CD4-positive, alpha-beta T cell treated with Interleukin-6 at 100 ng/mL for 8 hours (primary cell): ENCODE data around the gene RBM26.
A peak's percentile ranks its signal among the peaks of the same experiment; 100 is the strongest.

Source experiments
- DNase-seq: peaks from one replicate; pipeline ENCODE4 v3.0.0-alpha.2; 2020; ENCODE audit warnings: mixed read lengths, low spot score

RBM26 gene

DNA sequence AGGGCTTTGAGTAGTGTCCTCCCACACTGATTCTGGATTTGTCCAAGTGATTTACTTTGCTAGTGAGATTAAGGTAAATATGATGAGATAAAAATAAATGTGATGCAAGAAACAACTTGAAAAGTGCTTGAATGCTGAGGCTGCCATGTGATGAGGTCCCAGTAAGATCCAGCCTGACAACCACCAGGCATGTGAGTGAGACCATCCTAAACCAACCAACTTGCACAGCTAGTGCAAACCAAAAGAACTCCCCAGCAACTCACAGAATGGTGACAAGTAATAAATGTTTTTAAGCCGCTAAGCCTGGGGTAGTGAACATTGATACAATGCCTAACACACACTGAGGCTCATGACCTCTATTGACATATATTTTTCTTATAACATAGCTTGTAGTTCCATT, 13.3 kb upstream of the RBM26 start:
- DNase-seq = no peak

DNA sequence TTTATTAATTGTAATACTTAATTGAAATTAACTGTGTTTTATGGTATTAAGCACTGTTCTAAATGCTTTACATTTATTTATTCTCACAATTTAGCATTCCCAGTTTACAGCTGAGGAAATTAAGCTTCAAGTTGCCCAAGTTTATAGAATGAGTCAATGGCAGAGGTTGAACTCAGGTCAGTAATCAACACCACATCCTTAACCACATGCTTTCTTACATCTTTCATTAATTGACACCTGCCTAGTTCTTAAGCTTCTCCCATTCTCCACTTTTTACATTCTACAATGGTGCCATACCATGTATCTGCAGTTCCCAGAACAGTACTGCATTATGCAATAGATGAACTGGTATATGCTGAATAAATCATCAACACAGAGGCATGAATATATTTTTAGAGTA, 11.7 kb upstream of the RBM26 start:
- no peak for DNase-seq

DNA sequence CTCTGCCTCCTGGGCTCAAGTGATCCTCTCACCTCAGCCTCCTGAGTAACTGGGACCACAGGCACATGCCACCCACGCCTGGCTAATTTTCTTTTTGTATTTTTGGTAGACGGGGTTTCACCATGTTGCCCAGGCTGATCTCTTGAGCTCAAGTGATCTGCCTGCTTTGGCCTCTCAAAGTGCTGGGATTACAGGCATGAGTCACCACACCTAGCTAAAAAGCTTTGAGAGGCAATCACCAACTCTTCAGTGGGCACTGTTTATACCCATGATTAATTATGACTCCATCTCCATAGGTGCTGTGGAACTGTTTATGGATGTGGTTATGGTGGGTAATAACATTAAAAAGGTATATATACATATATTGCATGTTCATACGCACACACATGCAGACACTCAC, 7.5 kb upstream of the RBM26 start:
- DNase-seq = no peak

DNA sequence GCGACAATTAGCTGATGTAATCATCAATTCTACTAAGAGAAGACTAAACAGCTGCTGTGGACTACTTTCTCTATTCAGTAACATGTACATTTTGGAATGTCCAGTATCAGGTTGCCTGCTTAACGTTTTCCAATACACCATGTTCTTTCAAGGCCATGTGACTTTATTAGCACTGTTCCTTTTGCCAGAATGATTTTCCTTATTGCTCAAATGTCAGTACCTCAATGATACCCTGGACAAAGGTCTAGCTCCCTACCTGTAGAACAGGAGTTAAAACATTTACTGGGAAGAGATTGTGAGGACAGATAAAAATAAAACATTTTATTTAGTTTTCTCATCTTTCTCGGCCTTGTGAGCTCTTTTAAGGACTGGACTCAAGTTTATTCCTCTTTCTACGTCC, 3.8 kb upstream of the RBM26 start:
- DNase-seq = no peak

DNA sequence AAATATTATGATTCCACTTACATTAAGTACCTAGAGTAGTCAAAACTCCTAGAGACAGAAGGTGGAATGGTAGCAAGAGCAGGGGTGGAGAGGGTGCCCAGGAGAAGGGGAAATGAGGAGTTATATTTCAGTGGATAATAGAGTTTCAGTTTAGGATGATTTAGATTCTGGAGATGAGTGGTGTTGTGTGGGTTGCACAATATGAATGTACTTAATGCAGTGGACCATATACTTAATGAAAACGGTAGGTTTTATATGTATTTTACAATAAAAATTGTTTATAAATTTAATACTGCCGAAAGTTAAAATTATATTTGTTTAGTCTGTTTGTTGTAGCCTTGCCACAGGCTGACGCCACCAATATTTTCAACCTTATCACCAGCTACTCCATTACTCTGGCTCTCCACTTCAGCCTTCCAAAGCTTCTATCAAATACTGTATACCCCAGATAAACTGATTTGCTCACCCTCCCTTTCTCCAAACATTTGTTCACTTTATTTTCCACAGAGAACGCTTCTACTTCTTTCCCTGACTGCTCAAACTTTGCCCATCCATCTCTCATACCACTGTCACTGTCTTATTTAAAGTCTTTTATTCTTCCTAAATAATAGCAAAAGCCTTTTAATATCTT, 1.4 kb upstream of the RBM26 start:
- no peak for DNase-seq

DNA sequence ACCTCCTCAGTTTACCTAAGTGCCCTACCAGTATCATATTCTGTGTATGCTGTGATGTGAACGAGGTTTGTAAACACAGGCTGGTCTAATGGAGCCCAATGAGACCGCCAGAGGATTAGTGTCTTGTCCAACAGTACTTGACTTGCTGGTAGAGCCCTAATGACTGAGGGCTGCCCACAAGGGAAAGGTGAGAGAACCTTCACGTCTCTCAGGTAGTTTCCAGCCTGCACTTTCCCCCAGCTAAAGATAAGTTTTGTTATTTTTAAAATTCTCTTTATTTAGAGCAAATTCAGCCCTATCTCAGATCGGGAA, 498 bp upstream of the RBM26 start:
- DNase-seq = no peak

DNA sequence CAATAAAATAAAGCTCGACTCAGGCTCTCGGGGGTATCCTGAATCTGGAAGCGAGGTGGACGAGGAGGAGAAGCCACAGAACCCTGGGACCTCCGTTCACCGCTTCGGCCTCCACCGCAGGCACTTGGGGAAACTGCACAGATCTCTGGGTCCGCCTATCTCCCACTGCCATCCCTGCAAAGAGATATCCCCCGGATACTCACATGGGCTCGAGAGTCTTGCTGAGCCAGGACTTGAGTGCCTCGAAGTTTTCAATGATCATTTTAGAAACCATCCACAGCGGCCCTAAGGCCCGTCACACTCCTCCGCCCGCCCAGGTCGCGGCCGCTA, 589 bp downstream of the RBM26 start:
- DNase-seq = no peak

DNA sequence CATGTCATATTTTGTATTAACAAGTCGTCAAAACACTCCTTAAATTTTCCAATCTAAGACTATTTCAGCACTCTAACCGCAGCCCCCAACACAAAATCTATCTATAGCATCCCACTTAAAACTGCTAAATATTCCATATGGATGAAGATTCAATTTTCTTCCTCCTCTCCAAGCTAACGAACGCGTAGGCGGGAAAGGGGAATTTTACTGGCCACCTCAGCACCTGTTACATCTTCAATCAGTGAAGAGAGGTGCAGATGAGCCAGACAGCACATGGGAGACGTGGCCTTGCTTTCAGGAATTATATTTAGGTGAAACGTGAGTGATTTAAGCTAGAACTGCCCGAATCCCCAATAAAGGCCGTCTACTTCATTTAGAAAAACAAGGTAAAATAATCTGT, 1.1 kb downstream of the RBM26 start:
- no peak for DNase-seq

DNA sequence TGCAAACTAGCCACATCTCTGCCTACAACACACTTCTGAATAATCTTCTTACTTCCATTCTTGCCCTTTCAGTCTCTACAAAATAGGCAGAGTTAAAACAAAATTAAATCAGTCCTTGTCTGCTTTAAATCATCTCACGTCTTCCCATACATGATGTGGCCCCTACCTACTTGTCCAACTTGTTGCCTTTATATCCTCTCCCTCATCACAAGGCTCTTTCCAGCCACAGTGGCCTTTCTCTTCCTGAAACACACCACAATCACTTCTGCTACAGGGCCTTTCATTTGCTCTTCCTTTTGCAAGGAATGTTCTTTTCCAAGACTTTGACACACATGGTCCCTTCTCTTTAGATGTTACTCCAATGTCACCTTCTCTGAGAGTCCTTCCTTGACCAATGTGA, 1.7 kb downstream of the RBM26 start:
- no peak for DNase-seq

DNA sequence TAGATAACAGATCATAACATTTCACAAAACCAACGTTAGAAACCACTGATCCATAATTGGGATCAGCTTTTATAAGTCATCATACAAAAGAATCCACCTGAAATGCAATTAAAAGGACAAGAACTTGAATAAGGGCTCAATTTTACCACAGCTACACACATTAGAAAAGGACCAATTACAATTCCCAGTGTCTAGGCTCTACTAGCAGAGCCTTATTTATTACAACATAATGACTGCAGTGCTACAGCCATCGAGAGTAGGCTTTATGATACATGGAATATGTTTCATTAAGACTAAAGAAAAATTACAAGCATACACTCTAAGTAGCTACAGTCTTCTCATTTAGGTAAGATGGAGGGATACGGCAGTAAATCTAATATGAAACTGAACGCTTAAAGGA, 2.9 kb downstream of the RBM26 start:
- DNase-seq = no peak

DNA sequence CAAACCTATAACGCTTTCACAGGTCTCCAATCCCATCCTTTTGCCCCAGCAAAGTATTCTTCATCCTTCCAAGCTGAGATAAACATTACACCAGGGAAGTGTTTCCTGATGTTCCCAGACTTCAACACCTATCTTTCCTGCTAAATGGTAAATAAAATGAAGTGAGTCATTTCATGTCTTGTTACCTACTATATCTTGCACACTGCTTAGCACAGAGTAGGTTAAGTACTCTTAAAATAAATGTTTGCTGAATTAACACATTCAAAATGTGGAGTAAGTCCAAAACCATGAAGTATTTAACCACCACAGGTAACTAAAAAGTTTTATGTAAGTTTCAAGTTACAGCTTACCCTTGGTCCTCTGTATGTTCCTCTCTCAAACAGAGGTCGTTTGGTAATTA, 3.4 kb downstream of the RBM26 start:
- DNase-seq = no peak

DNA sequence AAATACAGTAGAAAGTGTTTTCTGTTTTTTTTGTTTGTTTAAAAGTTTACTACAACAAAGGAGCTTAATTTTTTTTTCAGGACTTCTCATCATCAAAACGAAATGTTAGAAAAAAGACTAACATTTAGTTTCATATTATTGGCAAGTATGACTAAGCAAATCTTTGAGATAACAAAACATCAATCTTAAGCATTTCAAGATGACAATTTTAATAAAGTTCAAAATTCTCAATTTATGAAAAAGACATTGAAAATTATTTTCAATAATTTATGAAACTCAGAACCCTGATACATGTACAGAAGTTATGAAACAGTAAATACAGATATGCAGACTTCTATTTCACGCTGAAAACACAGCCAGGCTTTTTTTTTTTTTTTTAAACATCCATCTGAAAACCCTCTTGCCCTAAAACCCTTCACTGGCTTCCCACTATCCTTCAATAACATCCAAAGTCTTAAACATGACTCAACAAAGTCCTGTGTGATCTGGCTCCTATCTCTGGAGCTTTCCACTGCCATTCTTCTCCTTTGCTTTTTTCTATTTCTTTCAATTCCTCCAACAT, 3.9 kb downstream of the RBM26 start:
- no peak for DNase-seq

DNA sequence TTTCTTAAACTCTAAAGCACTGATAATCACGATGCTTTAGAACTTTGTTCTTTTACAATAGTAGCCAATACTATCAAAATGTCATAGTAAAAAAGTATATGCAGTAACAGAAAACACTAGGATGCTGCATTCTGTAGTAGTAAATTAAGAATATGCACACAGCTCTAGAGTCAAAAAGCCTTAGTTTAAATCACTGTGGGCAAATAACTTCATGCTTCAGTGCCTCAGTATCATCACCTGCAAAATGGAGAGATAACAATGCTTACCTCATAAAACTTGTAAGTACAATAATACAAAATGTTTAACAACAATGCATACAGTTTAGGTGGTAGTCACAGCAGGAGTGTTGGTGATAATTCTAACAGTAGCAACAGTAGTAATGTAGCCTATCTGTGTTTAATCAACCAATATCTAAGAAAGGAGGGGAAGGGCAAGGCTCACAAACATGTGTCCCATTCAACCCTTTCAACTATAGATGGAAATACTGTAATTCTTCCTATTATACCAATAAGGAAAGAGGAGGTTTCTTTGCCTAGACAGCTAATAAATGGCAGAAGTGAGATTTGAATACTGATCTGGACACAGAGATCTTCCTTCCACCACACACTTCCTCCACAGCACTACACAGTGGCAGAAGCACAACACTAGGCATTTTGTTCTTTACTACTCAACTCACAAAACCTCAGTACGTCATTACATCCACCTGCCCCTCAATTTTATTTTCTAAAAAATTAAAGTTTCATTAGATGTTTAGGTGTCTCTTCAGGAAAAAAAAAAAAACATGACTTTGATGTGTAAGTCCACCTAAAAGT, 4.6 kb downstream of the RBM26 start:
- DNase-seq = no peak

DNA sequence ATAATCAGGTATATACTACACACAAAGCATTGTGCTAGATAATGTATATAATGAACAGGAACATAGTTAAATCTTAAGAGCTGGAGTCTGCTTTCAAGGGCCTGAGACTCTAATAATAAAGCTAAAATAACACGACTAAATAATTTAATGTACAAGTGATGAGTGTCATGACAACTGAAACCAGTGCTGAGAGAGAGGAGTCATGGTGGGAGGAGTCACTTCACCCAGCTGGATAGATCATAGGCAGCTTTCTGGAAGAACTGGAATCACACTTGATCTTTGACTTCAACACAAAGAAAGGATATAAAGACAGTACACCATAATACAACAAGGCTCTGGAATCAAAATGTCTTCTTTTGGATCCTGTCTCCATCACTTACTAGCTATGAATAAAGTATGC, 7.1 kb downstream of the RBM26 start:
- no peak for DNase-seq

DNA sequence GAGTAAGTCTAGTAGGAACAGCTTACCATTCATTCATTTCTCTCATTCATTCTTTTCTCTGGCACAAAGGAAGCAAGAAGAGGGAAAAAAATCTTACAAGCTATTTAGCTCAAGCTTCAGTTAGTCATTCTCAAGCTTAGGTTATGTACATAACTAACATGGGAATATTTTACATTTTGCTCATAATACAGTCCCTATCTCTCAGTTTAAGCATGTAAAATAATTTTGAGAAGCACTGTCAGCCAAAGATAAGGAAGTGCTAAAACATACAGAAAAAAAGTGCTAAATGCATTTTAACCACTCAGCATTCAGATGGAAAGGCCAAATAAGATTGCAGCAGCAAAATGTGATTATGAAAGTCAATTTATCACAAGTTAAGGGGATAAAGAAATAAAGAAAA, 7.9 kb downstream of the RBM26 start:
- no peak for DNase-seq

DNA sequence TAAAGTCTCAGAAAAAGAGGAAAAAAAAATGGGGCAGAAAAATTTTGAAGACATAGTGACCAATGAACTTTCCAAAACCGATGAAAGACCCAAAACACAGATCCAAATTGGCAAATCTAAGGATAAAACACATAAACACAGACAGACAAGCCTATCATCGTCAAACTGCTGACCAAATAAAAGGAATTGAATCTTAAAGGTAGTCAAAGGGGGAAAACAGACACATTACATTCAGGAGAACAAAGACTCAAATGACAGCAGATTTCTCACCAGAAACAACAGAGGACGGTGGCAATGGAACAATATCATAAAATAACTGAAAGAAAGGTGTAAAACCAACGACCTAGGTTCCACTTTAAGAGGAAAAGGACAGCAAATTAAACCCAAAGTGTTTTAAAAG, 10.2 kb downstream of the RBM26 start:
- DNase-seq = no peak

DNA sequence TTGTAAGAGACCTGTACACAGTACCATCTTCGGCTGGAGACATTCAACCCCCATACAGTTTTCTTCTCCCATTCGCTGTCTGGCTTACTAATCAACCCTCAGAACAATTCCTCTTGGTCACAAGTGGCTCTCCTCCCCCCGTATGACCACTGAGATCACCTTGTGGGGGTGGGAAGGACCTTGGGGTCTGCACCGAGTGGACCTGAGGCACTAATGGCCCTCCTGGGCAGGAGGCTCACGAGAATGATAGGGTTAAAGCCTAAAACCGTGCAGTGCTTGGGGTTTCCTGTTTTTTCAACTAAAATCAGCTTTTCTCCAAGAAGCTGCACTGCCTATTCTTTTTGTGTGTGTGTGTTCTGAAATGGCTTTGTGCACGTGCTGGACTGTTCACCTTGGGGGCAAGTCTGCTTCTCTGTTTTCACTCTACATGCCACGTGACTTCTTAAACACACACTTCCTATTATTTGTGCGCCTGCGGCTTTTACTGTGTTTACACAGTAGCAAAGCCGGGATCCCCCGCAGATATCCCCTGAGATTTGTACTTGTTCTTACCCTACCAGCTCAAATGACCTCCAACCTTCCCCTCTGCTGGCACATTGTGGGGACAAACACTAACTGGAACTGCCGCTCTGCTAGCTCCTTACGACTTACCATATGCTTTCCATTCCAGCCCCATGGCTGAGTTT, 12.3 kb downstream of the RBM26 start:
- peak; percentile 56 for DNase-seq

DNA sequence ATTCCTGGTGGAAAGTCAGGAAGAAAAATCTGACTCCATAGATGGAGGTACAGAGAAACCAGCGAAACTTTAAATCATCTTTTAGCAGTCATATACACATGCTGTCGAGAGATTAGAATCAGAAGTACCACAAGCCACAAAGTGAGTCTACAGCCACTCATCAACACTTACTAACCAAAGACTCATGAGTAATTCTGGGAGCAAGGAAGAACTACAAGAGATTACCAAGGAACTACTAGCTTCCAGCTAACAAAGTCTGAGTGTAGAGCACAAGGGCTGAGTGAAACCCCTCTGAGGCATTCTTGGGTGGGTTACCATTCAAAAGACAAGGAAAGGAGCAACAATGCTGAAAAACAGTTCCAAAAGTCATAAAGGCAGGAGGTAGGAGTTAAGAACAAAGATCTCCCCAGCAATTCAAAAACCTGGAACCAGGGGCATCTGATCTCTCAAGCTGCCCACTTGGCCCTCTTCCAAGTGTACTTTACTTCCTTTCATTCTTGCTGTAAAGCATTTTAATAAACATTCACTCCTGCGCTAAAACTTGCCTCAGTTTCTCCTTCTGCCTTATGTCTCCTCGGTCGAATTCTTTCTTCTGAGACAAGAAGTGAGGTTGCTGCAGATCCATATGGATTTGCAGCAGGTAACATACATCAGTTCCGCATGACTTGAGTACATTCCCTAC, 13.0 kb downstream of the RBM26 start:
- DNase-seq = peak; percentile 24

DNA sequence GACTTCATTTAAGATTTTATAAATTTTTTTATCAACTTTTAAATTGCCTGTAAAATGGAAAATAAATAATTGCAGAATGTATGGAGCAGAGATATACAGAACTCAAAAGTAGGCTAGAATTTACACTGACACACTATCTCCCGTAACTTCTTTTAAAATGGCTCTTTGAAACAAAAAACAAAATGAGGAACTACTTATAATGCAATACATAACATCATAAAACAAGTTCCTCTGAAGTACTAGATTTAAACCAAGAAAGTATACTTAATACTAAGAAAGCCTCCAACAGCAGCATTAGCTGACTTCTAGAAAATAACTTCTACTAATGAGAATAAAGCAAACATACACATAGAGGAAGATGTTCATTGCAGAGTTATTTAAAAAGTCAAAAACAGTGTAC, 17.0 kb downstream of the RBM26 start:
- DNase-seq = no peak

DNA sequence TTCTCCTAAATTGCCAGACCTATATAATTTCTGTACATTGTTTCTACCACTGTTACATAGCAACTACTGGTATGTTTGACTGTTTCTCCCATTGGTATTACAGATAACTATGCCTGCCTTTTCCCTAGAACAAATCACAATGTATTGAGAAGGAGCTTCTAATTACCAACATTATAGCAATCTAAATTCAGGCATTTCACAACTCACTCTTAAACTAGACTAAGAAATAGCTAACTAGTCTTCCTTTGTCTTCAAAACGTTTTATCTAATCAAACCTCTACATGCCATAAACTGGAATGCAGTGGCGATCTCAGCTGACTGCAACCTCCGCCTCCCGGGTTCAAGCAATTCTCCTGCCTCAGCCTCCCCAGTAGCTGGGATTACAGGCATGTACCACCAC, 18.2 kb downstream of the RBM26 start:
- DNase-seq = no peak

DNA sequence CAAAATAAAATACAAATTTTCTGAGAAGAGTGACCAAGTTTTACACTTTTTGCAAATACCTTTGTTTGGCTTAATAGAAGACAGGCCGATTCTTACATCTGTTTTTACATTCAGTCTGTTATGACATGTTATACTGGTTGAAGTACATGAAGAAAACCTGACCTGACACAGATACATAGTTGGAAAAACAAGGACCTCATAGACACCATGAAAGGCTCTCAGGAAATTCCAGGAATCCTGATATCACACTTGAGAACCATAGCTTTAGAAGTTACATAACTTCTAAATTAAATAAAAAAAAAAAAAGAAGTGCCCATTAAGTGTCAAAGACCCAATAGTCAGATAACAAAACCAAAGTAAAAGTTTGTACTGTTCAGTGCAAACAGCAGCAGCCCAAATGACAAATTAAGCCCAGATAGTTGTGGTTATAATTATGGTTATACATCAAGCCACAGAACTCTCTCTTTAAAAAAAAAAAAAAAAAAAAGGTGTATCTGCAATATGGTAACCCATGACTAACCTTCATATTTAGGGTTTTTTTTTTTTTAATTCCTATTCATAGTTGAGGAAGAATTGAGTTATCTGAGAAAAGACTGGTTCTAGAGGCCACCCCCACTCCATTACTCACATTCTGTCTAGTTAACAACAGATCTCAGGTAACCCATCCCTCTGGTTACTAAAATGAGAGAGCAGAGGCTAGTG, 19.8 kb downstream of the RBM26 start:
- no peak for DNase-seq

DNA sequence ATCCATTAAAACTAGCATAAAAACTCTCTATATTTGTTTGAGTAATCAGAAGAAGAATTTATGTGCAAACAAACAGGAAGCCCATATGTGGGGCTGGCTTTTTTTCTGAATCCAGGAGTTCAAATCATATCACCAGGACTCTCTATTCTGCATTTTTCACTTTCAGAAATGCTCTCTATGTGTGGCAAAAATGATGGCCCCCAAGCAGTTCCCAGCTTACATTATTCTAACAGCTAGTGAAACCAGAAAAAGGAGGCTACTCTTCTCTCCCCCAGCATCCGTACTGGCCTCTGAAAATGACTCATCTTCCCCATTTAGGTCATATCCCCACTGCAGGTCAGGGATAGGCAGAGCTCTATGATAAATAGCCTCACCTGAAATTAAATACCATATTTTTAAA, 20.4 kb downstream of the RBM26 start:
- peak; percentile 21 for DNase-seq
